Epithelial cell of prostate (primary cell): Measurements from ENCODE around the gene CDK13.

Experiments used
- DNase-seq: peaks from one replicate; pipeline ENCODE4 v3.0.0-alpha.2; 2011; ENCODE audit warnings: low read depth, low spot score
- H3K27ac ChIP-seq: fragments of 450-650 bp; 2 replicates; pipeline ENCODE4 v1.5.1; 2017; ENCODE audit warnings: mild to moderate bottlenecking

CDK13 gene

GRCh38 chr7:39948375-39948955 lies 1.6 kb upstream of the CDK13 start:
- peak overlapping the region; percentile 99 for H3K27ac ChIP-seq
- no peak for DNase-seq

DNA sequence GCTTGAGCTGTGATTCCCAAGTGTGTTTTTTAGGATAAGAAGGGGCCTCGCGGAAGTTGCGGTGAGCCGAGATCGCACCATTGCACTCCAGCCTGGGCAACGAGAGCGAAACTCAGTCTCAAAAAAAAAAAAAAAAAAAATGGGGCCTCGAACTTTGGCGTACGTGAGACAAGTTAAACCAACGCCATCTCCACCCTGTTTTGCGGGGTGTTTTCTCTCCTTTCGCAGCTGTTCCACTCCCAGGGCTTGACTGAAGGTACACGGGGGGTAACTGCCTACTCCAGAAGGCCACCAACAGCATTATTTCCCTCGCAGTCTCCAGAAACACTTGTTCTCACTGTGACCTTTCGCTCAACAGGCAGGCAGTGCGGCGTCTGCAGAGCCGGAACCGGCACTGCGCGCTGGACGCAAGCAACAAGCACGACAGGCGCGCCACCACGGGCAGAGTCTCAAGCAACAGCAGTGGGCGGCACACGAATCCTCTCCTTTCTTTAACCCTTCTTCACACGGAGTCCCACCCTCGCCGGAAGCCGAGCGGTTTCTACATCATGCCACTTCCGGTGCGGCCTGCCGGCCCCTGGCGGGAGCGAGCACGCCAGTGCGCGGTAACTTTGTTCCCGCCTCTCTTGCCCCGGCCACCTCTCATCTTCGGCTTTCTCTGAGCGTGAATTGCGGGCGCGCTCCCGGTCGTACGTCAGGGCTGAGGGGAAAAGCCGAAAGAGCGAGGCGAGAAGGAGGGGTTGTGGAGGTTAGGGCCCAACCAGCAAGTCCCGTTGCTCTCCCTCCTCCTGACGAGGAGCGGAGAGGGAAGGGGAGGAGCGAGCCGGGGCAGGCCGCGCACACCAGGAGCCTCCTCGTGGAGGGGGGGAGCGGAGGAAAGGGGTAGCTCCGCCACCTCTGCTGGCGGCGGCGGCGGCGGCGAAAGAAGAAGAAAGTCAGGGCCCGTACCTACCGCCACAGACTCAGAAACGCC lies 814 bp upstream of the CDK13 start:
- peak; percentile 99 for DNase-seq
- H3K27ac ChIP-seq, result peak overlapping the region; percentile 99

DNA sequence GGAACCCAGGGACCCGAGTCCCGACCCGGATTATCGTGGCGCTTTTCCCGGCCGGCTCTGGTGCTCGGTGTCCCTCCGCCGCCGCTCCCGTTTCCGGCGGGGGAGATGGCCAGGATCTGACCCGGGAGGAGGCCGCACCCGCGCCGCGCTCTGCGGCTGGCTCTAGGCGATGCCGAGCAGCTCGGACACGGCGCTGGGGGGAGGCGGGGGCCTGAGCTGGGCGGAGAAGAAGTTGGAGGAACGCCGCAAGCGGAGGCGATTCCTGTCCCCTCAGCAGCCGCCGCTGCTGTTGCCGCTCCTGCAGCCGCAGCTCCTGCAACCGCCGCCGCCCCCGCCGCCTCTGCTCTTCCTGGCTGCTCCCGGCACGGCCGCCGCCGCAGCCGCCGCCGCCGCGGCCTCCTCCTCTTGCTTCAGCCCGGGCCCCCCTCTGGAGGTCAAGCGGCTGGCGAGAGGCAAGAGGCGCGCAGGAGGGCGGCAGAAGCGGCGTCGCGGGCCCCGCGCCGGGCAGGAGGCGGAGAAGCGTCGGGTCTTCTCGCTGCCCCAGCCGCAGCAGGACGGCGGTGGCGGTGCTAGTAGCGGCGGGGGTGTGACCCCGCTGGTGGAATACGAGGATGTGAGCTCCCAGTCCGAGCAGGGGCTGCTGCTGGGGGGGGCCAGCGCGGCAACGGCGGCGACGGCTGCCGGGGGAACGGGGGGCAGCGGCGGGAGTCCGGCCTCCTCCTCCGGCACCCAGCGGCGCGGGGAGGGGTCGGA lies 593 bp downstream of the CDK13 start:
- no peak for DNase-seq

DNA sequence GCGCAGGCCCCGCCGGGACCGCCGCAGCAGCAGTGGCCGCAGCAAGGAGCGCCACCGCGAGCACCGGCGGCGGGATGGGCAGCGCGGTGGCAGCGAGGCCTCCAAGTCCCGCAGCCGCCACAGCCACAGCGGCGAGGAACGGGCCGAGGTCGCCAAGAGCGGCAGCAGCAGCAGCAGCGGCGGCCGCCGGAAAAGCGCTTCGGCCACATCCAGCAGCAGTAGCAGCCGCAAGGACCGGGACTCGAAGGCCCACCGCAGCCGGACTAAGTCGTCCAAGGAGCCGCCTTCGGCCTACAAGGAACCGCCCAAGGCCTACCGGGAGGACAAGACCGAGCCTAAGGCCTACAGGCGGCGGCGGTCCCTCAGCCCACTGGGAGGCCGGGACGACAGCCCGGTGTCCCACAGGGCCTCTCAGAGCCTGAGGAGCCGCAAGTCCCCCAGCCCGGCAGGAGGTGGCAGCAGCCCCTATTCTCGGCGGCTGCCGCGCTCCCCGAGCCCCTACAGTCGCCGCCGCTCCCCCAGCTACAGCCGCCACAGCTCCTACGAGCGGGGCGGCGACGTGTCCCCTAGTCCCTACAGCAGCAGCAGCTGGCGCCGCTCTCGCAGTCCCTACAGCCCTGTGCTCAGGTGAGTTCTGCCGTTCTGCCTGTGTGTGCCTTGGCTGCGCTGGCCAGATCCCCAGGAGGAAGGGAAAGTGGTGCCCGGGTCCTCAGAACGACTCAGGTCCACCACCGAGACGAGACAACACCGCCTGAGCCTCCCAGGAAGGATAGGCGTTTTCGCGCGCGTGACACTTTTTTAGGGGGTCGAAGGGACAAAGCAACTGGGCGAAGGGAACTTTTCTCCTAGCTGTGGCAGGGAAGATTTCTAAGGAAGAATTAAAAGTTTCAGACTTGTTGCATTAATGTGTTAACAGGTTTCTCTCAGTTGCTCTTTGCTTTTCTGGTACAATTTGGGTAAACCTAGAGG lies 1.5 kb downstream of the CDK13 start:
- no peak for DNase-seq
- H3K27ac ChIP-seq, result peak overlapping the region; percentile 99

More for the DNA sequence above, 593 bp downstream of the CDK13 start:
- H3K27ac ChIP-seq, result peak overlapping the region; percentile 99

DNA sequence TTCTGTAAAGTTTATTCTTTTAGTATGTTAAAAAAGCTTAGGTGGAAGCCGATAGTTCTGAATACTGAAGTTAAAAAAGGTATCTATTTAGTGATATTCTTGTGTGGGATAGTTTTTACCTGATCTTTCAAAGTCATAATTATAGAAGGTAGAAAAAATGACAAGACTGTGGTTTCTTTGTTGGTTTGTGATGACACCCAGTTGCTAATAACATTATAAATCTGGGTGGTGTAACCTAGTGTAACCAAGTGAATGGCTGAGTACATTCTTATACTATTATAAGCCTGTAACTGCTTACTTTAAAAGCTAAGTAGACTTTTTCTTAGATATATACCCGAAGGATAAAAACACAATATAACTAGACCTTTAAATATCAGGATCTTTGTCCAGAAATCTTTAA lies 2.3 kb downstream of the CDK13 start:
- no peak for DNase-seq
- H3K27ac ChIP-seq, result peak overlapping the region; percentile 99

DNA sequence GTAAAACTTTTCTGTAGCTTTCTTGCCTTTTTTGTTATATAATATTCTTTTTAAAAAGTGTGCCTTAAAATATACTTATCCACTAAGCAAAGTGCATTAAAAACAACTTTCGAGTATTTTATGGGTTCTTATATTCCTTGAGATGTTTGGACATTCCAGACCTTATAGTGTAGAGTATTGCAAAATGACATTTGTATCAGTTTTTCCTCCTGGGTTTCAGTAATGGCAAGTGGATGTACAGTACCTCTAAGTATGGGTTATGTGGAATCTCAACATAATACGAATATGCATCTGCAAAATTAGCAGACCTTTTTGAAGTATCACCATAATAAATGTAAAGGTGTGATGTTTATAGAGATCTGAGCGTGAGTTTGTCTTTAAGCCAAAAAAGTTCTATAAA lies 2.7 kb downstream of the CDK13 start:
- peak overlapping the region; percentile 99 for H3K27ac ChIP-seq
- DNase-seq, result no peak

- no peak overlapping the region for H3K27ac ChIP-seq
- no peak for DNase-seq
Observed at GRCh38 chr7:39954694-39955093, 4.6 kb downstream of the CDK13 start.

DNA sequence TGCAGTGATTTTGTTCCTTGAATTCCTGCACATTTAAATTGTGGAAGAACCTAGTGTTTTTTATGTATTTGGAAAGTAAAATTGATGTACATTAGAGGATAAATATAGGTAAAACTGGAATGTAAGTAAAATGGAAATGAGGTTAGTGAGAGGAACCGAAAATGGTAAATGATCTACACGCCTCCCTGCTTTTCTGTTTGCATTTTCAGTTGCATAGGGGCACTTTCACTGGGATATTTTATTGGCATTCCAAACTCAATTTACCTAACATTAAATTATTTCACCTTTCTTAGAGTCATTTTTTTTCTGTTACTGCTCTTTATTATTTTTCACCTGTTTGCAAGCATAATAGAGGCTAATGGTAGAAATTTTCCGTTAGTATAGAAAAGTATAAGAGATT lies 8.0 kb downstream of the CDK13 start:
- no peak for DNase-seq

GRCh38 chr7:39967406-39968161 lies 17.5 kb downstream of the CDK13 start:
- no peak overlapping the region for H3K27ac ChIP-seq
- DNase-seq, result no peak

More for the DNA sequence above, 8.0 kb downstream of the CDK13 start:
- H3K27ac ChIP-seq, result no peak overlapping the region

DNA sequence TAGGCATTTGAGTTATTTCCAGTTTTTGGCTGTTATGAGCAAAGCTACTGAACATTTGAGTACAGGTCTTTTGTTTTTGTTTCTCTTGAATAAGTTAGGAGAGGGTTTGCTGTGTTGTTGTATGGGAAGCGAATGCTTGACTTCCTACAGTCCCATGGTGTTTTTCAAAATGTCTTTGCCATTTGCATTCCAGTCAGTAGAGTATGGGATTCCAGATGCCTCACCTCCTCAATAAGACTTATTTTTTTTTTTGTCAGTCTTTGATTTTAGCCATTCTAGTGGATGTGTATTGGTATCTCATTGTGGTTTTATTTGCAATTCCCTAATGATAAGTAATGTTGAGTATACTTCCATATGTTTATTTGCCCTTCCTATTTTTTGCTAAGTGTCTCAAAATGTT lies 19.4 kb downstream of the CDK13 start:
- H3K27ac ChIP-seq, result peak overlapping the region; percentile 0
- DNase-seq, result no peak

- no peak for DNase-seq
- no peak overlapping the region for H3K27ac ChIP-seq
Observed at GRCh38 chr7:39971924-39972323, 21.9 kb downstream of the CDK13 start.

DNA sequence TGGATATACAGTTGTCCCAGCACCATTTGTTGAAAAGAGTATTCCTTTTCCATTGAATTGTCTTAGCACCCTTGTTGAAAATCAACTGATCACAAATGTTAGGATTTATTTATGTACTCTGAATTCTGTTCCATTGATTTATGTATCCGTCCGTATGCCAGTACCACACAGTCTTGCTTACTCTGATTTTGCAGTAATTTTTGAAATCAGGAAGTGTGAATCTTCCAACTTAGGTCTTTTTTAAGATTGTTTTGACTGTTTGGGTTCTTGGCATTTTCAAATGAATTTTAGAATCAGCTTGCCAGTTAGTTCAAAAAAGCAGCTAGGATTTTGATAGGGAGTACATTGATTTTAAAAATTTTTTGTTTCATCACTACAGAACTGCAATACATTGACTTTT lies 23.7 kb downstream of the CDK13 start:
- H3K27ac ChIP-seq, result no peak overlapping the region
- DNase-seq, result no peak

GRCh38 chr7:39978230-39978934 lies 28.3 kb downstream of the CDK13 start:
- no peak for DNase-seq
- no peak overlapping the region for H3K27ac ChIP-seq

- no peak overlapping the region for H3K27ac ChIP-seq
- DNase-seq, result no peak
Observed at GRCh38 chr7:39979406-39980073, 29.5 kb downstream of the CDK13 start.

DNA sequence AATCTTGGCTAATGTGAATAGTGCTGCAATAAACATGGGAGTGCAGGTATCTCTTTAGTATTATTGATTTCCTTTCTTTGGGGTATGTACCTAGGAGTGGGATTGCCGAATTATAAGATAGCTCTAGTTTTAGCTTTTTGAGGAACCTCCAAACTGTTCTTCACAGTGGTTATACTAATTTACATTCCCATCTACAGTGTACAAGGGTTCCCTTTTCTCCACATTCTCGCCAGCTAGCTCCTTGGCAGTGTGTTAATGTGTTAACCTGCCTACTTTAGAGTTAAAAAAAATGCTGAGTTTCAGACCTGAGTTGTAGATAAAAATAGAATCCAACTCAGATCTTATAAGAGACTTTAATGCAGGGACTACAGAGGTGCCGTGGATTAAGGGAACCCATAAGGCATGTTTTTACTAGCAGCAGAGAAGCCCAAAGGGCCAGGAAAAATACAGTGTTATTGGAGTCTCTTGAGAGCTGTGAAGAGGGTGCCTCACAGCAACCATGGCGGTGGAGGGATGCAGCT lies 35.4 kb downstream of the CDK13 start:
- H3K27ac ChIP-seq, result no peak overlapping the region
- no peak for DNase-seq

GRCh38 chr7:39987641-39988347 lies 37.7 kb downstream of the CDK13 start:
- no peak for DNase-seq

GRCh38 chr7:40000734-40001315 lies 50.8 kb downstream of the CDK13 start:
- no peak overlapping the region for H3K27ac ChIP-seq
- no peak for DNase-seq

More at GRCh38 chr7:39987641-39988347, 37.7 kb downstream of the CDK13 start:
- no peak overlapping the region for H3K27ac ChIP-seq
